ENCODE data around the gene DCPS.

Gene DCPS

DNA sequence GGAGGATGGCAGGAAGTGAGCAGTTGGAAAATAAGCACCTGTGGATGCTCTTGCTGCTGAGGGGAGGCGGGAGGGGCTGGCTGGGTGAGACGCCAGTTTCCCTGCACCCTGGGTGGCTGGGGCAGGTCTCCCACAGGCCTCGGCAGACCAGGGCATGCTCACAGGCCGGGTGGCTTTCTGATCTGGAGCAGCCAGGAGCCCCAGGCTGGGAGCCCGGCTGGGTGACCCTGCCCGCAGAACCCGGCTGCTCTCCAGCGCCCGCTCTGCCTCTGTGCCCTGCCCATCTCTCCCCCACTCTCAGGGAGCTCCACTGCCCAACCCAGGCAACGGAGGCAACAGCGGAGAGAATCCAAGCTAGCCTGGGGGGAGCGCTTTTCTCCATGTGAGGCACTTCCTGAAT is 24.6 kb downstream of the DCPS start:
- DNase-seq (ENCODE audit: low spot score), result no peak

DNA sequence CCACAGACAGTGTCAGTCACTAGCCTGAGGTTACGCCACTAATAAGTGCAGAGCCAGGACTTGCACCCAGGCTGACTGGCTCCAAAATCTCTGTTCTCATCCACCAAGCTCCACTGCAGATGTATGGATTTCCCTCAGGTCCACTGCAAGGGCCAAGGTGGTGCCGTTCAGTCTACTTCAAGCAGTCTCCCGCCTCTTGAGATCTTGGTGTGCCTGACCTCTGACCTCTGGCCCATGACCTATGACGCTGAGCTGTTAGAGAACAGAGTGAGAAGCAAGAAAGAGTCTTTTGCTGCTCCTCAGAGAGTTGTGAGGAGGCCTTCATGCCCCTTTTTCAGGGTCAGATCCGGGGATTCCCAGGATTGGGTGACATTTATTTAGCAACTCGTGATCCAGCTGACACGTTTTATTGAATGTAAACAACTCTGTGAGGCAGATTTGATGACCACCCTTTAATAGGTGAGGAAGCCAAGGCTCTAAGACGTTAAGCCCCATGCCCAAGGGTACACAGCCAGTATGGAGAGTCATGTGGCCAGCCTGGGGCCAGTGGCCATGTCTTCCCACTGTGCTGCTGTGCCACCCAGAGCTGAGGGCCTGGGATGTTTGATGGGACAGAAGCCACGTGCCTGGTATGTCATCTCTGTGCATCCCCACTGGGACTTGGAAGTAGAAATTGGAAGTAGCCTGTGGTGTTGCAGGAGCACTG is 25.2 kb downstream of the DCPS start:
- DNase-seq (ENCODE audit: low spot score), result no peak

DNA sequence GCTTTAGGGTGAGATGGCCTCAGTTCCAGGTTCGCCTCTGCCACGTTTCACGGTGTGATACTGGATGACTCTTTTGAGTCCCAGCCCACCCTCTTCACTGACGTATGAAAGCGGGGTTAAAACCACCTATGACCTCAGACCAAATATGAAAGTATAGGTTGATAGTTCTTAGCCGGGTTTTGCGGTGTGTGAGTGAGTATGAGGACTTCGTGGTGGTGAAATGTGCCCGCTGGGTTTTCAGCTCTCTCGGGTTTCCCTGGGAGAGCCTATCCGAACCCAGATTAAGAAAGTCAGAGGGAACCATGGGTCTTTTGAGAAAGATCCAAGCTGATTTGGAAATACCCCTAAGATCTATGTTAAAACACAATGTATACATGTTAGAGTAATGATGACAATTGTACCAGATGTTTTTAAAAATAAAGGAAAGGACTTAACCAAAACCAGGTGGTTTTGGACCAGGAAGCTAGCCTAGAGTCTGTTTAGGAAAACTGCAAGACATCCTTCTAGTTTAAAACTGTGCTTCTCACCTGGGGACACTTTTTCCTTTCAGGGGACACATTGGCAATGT is 25.9 kb downstream of the DCPS start:
- DNase-seq (ENCODE audit: low spot score), result no peak

DNA sequence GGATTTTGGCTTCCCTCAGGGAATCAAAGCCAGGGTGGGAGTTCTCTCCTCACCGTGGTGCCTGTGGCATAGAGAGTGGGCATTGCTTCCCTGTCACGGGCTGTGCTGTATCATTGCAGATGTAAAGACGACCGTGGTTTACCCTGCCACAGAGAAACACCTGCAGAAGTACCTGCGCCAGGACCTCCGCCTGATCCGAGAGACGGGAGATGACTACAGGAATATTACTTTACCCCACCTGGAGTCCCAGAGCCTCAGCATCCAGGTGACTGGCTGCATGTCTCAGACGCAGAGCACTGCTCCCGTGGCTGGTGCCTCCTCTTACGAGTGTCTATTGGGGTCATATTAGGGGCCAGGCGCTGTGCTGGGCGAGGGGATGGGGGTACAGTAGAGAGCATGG is 27.4 kb downstream of the DCPS start:
- no peak for DNase-seq (ENCODE audit: low spot score)

DNA sequence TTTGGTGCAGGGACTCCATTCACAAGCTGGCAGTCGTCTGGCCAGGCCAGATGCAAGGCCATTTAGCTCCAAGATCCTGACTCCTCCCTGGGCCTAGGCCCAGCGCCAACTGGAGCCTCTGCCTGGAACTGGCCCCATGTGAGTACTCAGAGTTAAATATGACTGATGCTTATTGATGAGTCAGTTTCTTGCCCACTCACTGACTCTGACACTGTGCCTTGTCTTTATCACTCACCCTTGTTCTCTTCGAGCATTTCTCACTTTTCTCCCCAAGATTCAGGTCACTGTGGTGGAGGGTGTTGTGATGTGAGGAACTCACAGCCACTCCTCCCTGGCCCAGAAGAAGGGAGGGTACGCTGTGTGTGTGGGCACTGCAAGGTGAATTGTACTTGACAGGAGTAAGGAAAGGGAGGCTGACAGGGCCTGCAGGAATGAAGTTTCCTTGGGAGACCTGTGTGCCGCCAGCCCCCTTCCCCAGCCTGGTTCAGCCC is 28.4 kb downstream of the DCPS start:
- peak; percentile 52 for DNase-seq (ENCODE audit: low spot score)

DNA sequence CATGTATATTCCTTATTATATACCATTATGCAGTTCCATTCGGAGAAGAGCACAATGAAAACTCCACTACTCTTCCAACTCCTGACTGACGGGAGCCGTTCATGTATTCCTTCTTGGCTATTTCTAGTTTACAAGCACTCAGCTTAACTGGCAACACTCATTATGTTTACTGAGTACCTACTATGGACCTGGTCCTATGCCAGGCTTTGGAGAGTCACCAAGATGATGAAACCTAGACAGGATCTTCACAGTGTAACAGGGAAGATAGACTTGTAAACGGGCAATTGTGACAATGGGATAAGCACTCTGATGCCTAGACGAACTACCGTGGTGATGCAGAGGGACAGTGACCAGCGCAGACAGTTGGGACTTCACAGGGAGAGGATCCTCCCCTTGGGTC is 29.3 kb downstream of the DCPS start:
- DNase-seq (ENCODE audit: low spot score), result no peak

DNA sequence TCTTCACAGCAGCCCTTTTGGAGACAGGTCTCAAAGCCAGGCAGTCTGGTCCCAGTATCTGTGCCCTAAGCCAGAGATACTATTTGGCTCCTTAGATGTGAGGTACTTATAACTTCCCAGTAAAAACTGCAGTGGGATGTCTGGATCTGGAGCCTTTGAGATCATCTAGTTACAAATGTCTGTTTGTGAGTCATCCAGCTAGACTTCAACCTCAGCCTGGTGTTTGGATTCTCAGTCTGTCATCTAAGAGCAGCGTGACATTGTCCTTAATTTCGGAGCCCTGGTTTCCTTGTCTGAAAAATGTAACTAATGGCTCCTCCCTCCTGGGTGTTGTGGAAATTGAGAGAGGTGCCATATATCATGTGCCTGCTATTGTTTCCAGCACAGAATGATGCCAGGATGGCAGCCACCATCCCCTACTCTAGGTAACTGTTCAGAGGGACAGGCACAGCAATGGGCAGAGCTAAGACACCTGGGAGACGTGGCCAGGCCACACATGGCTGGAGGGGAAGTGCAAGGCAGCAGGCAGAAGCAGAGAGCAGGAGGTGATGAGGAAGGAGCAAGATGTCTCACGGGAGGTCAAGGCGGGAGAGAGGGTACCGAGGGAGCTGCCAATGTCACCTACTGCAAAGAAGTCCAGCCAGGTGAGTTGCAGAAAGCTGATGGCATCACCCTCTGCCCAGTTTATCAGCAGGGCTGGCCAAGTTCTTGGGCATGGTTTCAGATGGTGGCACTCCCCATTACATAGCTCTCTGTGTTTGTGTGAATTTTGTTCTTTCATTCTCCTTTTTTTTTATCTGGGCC is 31.0 kb downstream of the DCPS start:
- DNase-seq (ENCODE audit: low spot score), result no peak

DNA sequence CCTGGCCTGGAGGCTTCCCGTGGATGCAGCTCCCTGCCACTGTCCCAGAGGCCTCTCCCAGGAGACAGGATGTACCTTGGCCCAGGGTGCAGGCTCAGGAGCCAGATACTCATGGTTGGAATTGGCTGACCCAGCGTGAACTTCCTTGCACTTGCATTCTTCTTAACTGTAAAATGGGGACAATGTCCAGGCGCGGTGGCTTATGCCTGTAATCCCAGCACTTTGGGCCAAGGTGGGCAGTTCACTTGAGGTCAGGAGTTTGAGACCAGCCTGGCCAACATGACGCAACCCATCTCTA is 31.6 kb downstream of the DCPS start:
- DNase-seq (ENCODE audit: low spot score), result no peak

DNA sequence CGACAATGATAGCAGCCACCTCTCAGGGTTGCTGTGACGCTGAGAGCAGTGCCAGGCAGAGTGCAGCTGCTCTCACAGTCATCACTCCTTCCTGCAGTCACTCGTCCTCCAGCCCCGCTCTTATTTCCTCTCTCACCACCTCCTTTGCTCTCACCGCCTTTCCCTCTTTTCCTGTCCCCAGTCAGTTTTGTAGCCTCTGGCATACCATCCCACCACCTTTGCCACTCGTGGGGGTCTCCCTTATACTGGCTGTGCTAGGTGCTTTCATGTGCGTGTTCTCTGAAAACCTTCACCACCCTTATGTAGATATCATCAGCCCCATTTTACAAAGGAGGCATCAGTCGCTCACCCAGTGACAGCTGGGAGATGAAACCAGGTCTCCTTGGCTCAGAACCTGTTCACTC is 32.3 kb downstream of the DCPS start:
- no peak for DNase-seq (ENCODE audit: low spot score)

DNA sequence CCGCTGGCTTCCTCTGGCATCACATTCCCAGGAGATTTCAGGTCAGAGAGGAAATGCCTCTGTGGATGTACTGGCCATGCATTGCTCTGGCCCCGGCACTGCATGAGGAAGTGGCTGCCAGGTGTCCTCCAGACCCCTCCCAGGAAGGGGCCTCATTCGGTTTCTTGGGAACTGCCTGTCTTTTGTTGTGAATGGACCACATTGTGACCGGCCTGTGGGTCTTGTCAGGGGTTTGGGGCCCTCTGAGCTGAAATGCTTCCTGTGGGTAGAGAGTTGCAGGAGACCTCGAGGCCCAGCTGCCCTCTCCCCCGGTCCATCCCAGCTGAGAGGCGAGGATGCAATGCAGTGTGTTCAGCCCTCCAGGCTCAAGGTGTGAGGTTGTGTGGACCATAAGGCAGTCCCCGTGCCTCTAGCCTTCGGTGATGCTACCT is 32.8 kb downstream of the DCPS start:
- no peak for DNase-seq (ENCODE audit: low spot score)

DNA sequence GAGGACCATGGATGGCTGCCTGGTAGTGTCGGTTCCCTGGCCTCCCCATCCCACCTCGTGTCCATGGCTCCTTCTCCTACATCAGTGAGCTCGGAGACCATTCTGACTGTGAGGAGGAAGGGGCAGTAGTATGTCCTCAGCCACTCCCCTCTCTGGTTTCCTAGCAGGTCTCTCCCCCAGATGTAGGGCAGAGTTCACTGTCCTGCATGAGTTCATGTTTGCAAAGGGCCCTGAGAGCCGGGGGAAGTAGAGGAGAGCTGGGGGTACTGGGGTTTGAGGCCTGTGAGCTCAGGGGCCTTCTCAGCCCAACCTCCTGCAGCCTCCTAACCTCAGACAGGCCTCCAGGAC is 33.2 kb downstream of the DCPS start:
- no peak for DNase-seq (ENCODE audit: low spot score)

DNA sequence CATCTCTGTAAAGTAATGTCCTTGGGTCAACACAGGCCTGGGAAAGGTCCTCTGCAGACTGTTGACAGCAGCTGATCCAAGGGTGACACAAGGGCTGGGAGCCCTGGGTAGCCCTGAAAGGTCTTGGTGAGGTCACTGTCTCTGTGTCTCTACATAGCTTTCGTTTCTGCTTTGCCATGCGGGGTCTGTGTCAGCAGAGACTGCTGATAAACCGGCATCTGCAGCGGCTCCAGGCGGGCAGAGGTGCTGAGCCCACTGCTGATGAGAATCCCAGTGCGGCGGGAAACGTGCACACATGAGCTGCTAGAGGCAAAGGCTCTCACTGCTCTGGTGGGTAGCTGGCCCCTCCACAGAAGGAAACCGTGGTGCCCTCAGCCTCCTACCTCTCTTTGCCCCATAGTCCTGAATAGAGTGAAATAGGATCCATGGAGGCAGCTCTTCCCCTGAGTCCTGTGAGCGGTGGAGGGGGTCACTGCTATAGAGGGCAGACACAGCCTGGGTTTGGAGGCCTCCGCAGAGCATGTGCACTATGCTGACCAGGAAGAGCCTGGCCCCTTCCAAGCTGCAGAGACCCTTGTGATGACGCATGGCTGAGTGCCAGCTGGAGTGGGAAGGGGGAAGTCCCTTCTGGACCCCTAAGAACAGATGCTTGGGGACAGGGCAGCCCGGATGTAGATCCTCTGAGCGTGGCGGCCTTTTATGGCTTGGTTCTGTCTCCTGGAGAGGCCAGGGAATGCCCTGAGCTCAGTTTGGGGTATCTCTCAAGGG is 33.8 kb downstream of the DCPS start:
- no peak for DNase-seq (ENCODE audit: low spot score)

DNA sequence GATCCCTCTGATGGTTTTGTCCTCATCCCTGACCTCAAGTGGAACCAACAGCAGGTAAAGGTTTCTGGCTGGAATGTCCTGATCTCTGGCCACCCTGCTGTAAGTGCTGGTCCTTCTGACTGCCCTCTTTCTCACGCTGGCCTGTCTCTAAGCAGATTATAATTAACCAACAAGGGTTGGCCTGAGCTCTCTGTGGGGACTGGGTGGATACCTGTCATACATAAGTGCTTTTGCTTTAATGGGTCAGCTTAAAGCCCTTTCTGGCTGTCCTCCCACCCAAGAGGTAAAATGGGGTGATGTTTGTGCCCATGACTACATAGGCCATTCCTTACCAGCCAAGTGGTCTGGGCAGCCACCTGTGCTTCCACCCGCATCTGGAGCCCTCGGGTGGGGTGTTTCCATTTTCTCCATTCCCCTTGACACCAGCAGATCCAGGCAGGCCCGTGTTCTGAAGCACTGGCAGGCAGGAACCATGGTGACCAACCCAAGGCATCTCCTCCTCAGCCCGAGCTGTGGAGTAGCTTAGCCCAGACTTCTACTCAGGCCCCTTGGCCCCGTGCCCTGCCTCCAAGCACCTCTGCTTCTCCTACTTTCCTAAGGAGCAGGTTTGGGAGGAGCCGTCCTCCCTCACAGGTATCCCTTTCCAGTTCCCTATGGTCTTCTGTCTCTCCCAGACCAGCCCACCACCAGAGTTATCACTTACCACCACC is 34.6 kb downstream of the DCPS start:
- DNase-seq (ENCODE audit: low spot score), result no peak

DNA sequence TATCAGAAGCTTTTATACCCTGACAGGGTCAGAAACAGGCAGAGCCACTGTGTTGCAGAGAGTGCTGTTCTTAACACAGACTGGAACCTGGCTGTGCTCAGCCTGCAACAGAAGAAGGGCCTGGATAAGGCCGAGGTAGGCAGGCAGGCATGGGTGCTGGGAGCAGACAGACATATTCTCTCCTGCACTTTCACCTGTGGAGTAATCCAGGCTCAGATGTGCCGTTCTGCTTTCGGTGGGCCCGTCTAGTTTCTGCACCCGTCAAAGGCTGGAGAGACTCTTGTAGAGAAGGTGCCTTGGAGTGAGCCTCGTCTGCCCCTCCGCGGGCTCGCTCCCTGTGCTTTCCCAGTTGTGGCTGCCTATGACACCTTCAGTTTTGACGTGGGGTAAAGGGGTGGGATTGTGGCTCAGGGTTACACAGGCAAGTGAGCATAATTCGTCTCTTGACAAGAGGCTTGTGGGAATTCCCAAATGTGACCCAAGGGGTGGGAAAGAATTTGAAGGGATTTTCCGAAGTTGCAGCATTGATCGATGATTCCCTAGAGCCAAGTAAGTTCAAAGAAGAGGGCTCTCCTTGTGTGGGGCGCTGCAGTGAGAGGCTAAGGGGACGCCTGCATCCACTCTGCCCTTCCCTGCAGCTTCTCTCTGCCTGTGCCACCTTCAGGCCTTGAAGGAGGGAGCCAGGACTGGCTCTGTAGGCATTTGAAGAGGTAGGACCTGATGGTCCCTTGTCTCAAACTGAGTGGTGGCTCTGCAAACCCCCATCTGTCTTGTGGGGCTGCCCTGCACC is 35.4 kb downstream of the DCPS start:
- DNase-seq (ENCODE audit: low spot score), result no peak

DNA sequence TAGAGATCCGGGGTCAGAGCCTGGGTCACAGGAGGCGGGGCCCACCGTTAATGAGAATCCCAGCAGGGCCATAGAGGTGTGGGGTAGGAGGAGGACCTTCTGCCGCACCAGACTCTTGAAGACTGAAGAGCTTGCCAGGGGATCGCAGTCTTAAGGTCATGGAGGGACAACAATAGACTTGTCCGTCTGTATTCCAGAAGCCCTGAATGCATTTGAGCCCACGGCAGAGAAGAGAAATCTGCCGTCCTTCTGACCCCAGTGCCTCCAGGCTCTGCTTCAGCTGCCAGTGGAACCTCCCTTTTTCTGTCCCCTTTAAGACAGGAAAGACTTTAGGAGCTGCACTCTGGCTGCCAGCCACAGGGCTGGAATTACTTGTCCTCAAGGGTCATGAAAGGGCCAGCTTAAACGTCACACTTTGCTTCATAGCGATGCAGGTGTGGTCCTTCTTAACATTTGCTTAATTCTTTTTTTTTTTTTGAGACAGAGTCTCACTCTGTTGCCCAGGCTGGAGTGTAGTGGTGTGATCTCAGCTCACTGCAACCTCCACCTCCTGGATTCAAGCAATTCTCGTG is 36.1 kb downstream of the DCPS start:
- no peak for DNase-seq (ENCODE audit: low spot score)

DNA sequence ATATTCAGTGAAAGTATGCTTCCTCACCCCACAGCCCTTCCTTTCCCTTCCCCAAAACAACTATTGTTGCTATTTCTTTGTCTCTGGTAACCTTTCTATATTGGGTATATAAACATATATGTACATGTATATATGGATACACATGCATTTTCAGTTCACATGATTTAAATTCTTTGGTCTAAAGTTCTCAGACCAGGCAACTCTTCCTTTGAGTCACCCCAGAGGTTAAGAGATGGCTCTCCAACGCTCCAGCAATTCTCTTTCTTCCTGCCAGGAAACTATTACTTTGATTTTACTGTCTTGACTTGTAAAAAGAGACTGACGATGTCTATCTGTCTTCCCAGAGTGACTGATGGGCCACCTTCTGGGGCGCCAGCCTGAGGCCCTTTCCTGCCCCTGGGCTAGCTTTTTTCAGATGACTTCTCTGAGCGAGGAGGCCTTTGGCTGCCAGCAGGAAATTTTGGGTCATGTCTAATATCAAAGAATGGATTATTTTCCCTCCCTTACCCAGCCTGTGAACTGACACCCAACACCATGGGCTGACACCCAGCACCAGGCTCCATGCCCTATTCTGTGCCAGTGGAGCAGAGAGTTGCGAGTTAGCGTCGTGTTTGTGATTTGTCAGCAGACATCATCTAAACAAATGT is 37.2 kb downstream of the DCPS start:
- no peak for DNase-seq (ENCODE audit: low spot score)

DNA sequence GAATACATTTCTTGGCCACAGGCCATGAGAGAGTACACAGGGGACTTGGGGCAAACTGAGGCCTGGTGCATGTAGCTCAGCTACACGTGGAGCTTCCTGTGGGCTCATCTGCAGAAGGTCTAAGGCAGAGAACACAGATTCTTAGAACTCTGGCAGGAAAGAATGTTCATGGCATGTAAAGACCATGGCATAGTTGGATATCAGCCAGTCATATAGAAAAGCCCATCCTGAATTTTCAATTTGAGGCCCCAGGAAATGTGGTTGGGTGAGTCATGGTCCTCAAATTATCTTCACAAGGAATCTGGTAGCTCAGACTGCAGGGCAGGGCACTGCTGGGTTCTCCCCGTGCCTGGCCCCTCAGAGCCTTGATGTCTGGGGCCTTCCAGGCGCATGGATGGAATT is 37.9 kb downstream of the DCPS start:
- DNase-seq (ENCODE audit: low spot score), result no peak

DNA sequence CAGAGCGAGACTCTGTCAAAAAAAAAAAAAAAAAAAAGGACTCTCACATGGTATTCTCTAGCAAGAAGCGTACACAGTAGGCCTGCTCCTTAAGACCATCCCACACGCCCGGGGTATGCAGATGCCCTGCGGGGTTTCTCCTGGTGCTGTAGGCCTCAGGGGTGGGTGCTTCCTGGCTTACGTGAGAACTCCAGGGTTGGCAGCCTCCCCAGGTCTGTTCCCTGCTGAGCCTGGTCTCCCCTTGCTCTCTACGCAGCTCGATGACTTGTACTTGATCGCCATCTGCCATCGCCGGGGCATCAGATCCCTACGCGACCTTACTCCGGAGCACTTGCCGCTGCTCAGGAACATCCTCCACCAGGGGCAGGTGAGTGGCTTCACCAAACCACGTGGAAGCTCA is 39.2 kb downstream of the DCPS start:
- DNase-seq (ENCODE audit: low spot score), result no peak

DNA sequence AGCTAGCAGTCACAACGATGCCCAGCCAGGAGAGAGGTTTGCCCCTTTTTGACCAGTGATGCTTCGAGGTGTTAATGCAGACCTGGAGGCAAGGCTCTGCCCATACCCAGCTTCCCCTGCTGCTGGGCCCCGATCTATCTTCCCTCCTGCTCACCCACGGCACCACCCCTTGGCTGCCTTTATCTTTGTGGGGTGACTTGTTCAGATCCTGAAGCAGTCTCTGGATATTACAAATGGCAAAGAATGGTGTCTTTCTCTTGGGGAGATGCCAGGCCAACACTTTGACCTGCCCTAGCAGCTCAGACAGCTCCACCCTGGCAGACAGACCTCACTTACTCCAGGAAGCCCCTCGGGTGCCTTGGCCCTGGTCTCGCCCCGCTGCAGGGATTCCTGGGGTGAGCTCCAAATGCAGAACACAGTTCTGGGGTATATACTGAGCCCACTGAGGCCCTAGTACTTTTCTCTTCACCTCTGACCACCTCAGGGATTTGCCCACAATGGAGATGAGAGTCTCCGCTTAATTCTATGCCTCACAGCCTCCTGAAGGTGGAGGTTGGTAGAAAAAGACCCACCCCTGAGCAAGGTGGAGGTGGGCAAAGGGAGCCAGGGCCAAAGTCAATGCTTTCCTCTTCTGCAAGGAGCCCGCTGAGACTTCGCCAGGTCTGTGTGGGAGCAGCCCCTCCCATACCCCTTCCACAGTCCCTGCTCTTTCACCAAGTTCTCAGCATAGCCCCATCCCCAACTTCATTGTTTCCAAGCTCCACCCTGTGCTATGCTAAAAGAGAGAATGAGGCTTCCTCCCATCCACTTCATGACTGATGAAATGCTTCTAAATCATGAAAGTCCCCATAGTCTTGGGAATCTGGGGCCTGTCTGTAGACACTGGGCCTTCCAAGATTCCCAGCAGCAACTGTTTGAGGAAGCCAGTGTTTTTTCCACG is 40.6 kb downstream of the DCPS start:
- no peak for DNase-seq (ENCODE audit: low spot score)

All from putamen (tissue), 1 donor.